Right atrium auricular region (tissue), 2 donors: ENCODE results near the gene CCDC158. TPM values are rescaled to one million over a fixed set of nuclear protein-coding genes. Genes with fewer than 3 reads are reported as not detected.

ENCODE experiments used
- DNase-seq: peaks from one replicate; pipeline ENCODE4 v3.0.0-alpha.2; 2019; ENCODE audit warnings: low spot score
- H3K27ac ChIP-seq, 2 donors: fragments of 200-600 bp; sonication (generic); 1 replicate in 1 of 2; 2 replicates in 1 of 2; pipeline ENCODE4 v1.5.1; 2016 to 2019
- H3K27me3 ChIP-seq, 2 donors: fragments of 200-600 bp; sonication (generic); one replicate each; pipeline versions ENCODE4 v1.5.1 to v1.6.0; 2017 to 2019
- H3K36me3 ChIP-seq: fragments of 200-600 bp; sonication (generic); one replicate; pipeline ENCODE4 v1.5.1; 2016
- H3K4me1 ChIP-seq, 2 donors: fragments of 200-600 bp; sonication (generic); one replicate each; pipeline versions ENCODE4 v1.5.1 to v1.6.0; 2017 to 2019
- H3K4me3 ChIP-seq, 2 donors: fragments of 200-600 bp; sonication (generic); 1 replicate in 1 of 2; 2 replicates in 1 of 2; pipeline ENCODE4 v1.5.1; 2017 to 2019; ENCODE audit warnings: mild to moderate bottlenecking in 1 of 2, moderate library complexity in 1 of 2
- H3K9me3 ChIP-seq, 2 donors: fragments of 200-600 bp; sonication (generic); one replicate each; pipeline ENCODE4 v1.5.1; 2019
- total RNA-seq, 2 donors: library from RNA; depleted of rRNA; stranded (reverse); fragments of >200 nt; gene quantifications; one replicate each; pipeline ENCODE4 v1.1.0, GENCODE V29; 2016
- TF ChIP-seq, protein P1 (sequence below), 2 donors: fragments of 200-600 bp; sonication (generic); IDR thresholded peaks; one replicate each; pipeline ENCODE4 v1.5.1; 2019; ENCODE audit warnings: antibody characterized with exemption in 2 of 2

The CCDC158 gene
- total RNA-seq, 2 donors from 2014 or later: 0.19 to 0.79 TPM

DNA sequence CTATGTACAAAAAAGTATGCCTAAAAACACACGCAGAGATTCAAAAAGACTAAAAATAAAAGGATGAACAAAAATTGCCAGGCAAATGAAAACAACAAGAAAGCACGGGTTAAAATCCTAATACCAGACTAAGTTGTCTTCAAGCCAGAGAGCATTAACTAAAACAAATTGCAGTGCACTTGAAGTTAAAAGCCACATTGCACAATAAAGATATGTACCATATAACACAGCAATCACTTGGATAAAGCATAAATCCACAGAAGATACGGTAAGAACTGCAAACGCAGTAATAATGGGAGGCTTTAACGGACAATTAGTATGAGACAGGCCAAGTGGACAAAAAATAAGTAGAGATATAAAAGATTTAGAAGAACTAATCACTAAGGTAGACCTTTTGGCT lies 14.9 kb downstream of the CCDC158 start:
- Histone ChIP-seq H3K4me3 (no peak overlapping the region), H3K27me3 (no peaks in the 10 kb centered on the region), H3K9me3 (no peaks in the 10 kb centered on the region), H3K4me1 (no peaks in the 10 kb centered on the region), H3K27ac (no peak overlapping the region), H3K36me3 (no peaks in the 10 kb centered on the region)
- no peak for DNase-seq
- TF ChIP-seq, protein P1, sequence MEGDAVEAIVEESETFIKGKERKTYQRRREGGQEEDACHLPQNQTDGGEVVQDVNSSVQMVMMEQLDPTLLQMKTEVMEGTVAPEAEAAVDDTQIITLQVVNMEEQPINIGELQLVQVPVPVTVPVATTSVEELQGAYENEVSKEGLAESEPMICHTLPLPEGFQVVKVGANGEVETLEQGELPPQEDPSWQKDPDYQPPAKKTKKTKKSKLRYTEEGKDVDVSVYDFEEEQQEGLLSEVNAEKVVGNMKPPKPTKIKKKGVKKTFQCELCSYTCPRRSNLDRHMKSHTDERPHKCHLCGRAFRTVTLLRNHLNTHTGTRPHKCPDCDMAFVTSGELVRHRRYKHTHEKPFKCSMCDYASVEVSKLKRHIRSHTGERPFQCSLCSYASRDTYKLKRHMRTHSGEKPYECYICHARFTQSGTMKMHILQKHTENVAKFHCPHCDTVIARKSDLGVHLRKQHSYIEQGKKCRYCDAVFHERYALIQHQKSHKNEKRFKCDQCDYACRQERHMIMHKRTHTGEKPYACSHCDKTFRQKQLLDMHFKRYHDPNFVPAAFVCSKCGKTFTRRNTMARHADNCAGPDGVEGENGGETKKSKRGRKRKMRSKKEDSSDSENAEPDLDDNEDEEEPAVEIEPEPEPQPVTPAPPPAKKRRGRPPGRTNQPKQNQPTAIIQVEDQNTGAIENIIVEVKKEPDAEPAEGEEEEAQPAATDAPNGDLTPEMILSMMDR (IDR thresholded peaks at IDR 0.05): no peak

DNA sequence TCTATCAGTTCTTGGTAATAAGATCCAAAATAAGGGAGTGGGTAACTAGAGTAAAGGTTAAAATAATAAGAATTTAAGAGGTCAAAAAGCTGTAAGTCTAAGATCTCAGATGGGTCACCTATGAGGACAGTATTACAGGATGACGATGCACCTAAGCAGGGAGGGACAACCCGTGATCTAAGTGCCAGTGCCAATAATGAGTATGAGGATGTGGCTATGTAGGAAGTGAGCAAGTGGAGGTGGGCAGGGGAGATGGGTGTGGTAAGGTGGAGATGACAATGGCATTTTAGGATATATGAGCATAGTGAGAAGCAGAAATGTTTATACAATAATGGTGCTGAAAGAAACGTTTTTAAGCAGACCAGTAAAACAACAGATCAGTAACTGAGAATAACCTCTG lies 19.3 kb downstream of the CCDC158 start:
- Histone ChIP-seq H3K36me3 (no peaks in the 10 kb centered on the region), H3K27me3 (no peaks in the 10 kb centered on the region), H3K4me1 (no peaks in the 10 kb centered on the region), H3K9me3 (no peaks in the 10 kb centered on the region), H3K27ac (no peak overlapping the region), H3K4me3 (no peak overlapping the region)
- TF ChIP-seq, protein P1 (IDR thresholded peaks at IDR 0.05): no peak
- no peak for DNase-seq

DNA sequence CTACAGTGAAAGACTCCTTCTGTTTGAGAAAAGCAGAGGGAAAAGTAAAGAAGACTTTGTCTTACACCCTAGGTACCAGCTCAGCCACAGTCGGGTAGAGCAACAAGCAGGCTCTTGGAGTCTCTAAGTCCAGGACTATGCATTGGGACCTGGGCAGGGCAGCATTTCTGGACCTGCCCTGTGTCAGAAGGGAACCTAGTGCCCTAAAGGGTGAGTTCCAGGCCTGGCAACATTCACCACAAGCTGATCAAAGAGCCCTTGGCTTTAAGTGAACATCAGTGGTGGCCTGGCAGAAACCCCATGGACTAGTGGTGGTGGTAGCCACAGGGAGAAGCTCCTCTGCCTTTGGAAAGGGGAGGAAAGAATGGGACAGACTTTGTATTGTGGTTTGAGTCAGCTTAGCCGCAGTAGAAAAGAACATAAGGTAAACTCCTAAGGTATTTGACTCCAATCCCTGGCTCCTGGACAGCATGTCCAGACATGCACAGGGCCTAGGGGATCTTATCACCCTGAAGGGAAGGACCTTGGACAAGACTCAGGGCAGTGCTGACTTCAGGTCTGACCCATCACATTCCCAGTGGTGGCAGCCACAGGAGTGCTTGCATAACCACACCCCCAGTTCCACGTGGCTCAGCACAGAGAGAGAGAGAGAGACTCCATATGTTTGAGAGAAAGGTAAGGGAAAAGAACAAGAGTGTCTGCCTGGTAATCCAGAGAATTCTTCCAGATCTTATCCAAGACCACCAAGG lies 32.6 kb downstream of the CCDC158 start:
- Histone ChIP-seq H3K4me3 (no peak overlapping the region), H3K9me3 (peaks cover 0 to 22% of the 10 kb centered on the region in 2 donors), H3K36me3 (no peaks in the 10 kb centered on the region), H3K27ac (no peak overlapping the region), H3K27me3 (no peaks in the 10 kb centered on the region), H3K4me1 (no peaks in the 10 kb centered on the region)
- TF ChIP-seq, protein P1 (IDR thresholded peaks at IDR 0.05): no peak
- DNase-seq: no peak

DNA sequence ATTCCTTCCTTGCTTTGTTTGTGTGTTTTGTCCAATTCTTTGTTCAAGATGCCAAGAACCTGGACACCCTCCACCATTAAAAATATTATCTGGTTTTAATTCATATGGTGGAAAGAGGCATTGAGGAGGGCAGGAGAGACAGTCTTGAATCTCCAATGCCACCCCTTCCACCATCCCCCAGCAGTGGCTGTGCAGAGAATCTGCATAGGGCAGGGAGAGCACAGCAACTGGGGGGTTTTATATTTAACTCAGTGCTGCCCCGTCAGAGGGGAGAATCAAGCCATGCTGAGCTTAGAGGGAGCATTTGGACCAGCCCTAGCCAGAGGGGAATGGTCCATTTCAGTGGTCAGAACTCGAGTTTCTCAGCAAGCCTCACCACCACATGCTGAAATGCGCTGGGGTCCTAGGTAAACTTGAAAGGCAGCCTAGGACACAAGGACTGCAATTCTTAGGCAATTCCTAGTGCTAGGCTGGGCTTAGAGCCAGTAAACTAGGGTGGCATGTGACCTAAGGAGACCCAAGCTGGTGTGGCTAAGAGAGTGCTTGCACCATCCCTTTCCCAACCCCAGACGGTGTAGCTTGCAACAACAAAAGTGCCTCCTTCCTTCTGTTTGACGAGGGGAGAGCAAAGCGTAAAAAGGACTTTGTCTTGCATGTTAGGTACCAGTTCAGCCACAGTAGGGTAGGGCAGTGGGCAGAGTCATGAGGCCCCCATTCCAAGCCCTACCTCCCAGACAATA lies 34.2 kb downstream of the CCDC158 start:
- no peak overlapping the region for H3K27ac ChIP-seq
- no peaks in the 10 kb centered on the region for H3K27me3 ChIP-seq
- no peaks in the 10 kb centered on the region for H3K4me1 ChIP-seq
- no peak overlapping the region for H3K4me3 ChIP-seq
- DNase-seq: no peak
- H3K9me3 ChIP-seq: peaks cover 0 to 16% of the 10 kb centered on the region in 2 donors
- no peaks in the 10 kb centered on the region for H3K36me3 ChIP-seq
- TF ChIP-seq, protein P1 (IDR thresholded peaks at IDR 0.05): no peak

DNA sequence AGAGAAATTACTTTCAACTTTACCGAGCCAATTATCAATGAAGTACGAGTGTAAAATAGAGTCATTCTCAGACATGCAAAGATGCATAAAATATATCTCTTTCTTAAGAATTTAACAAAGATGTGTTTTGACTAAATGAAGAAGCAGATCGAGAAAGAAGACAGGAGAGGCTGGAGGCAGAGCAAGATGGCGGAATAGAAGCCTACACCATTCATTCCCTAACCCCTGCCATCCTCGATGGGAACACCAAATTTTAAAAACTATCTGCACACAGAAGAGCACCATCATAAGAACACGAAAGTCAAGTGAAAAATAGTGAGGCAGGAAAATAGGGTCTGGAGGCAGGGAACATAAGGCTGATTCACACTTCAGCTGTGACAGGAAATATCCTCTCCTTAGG lies 35.0 kb downstream of the CCDC158 start:
- Histone ChIP-seq H3K36me3 (no peaks in the 10 kb centered on the region), H3K27ac (no peak overlapping the region), H3K9me3 (peaks cover 0 to 16% of the 10 kb centered on the region in 2 donors), H3K4me1 (no peaks in the 10 kb centered on the region), H3K4me3 (no peak overlapping the region), H3K27me3 (no peaks in the 10 kb centered on the region)
- DNase-seq: no peak
- TF ChIP-seq, protein P1 (IDR thresholded peaks at IDR 0.05): no peak
